AG20443 (cell line): Measurements from ENCODE around the gene RAB21.

ENCODE experiments used
- DNase-seq: peaks from one replicate; pipeline ENCODE4 v3.0.0; 2012; ENCODE audit warnings: low spot score, mixed read lengths

The RAB21 gene

GRCh38 chr12:71754461-71755145 lies at the start of gene RAB21:
TSS of gene RAB21 (plus strand) at chr12:71754863. CDS start at chr12:71755130, 267 bp downstream.
- DNase-seq = peak; percentile 99

- DNase-seq = no peak
These were observed 49.7 kb upstream of the RAB21 start for GRCh38 chr12:71704920-71705319.

- no peak for DNase-seq
These were observed 46.0 kb upstream of the RAB21 start for GRCh38 chr12:71708658-71709057.

GRCh38 chr12:71710276-71711125 lies 44.2 kb upstream of the RAB21 start:
- peak; percentile 83 for DNase-seq

GRCh38 chr12:71718611-71719010 lies 36.1 kb upstream of the RAB21 start:
- no peak for DNase-seq

GRCh38 chr12:71719647-71720370 lies 34.9 kb upstream of the RAB21 start:
- no peak for DNase-seq

GRCh38 chr12:71721783-71722505 lies 32.7 kb upstream of the RAB21 start:
- DNase-seq = no peak

- peak; percentile 12 for DNase-seq
These were observed 29.7 kb upstream of the RAB21 start for GRCh38 chr12:71725011-71725410.

GRCh38 chr12:71726548-71726947 lies 28.1 kb upstream of the RAB21 start:
- DNase-seq = no peak

GRCh38 chr12:71727958-71728357 lies 26.7 kb upstream of the RAB21 start:
- DNase-seq = no peak

- DNase-seq = no peak
These were observed 23.7 kb upstream of the RAB21 start for GRCh38 chr12:71730936-71731335.

- no peak for DNase-seq
These were observed 23.0 kb upstream of the RAB21 start for GRCh38 chr12:71731439-71732356.

GRCh38 chr12:71732357-71732712 lies 22.3 kb upstream of the RAB21 start:
- no peak for DNase-seq

- DNase-seq = no peak
These were observed 17.5 kb upstream of the RAB21 start for GRCh38 chr12:71737197-71737596.

- DNase-seq = no peak
These were observed 11.7 kb upstream of the RAB21 start for GRCh38 chr12:71742998-71743397.

- no peak for DNase-seq
These were observed 10.0 kb upstream of the RAB21 start for GRCh38 chr12:71744522-71745300.

- DNase-seq = peak; percentile 64
These were observed 7.6 kb upstream of the RAB21 start for GRCh38 chr12:71746974-71747611.

- DNase-seq = no peak
These were observed 6.4 kb upstream of the RAB21 start for GRCh38 chr12:71748081-71748850.

- DNase-seq = no peak
These were observed 5.0 kb upstream of the RAB21 start for GRCh38 chr12:71749666-71750065.
